CD14-positive monocyte (primary cell): ENCODE results near the gene TMEM232. TPM values are rescaled to one million over a fixed set of nuclear protein-coding genes. Genes with fewer than 3 reads are reported as not detected.

ENCODE experiments used
- DNase-seq, 3 donors: peaks; one replicate each; pipeline ENCODE4 v3.0.0-alpha.2; 2011 to 2022
- H2AFZ ChIP-seq: 2 replicates; pipeline ENCODE4 v1.6.0; 2012; ENCODE audit warnings: mild to moderate bottlenecking, low read depth, low read length, inconsistent platforms; ENCODE audit not compliant: insufficient read depth, poor library complexity, severe bottlenecking
- H3K27ac ChIP-seq, 2 donors: 1 replicate in 1 of 2; 2 replicates in 1 of 2; pipeline ENCODE4 v1.5.1; 2012 to 2013; ENCODE audit warnings: low read length in 2 of 2, control low read depth in 1 of 2, inconsistent platforms in 1 of 2, low read depth in 1 of 2, mild to moderate bottlenecking in 1 of 2
- H3K27me3 ChIP-seq, 2 donors: one replicate each; pipeline versions ENCODE4 v1.6.0 to v1.6.1; 2011 to 2013; ENCODE audit warnings: low read length in 2 of 2; ENCODE audit not compliant: control insufficient read depth in 2 of 2, insufficient read depth in 2 of 2
- H3K36me3 ChIP-seq, 2 donors: replicated peaks in 1 of 2; 1 replicate in 1 of 2; 2 replicates in 1 of 2; pipeline versions ENCODE4 v1.5.1 to v1.6.1; 2012 to 2013; ENCODE audit warnings: low read length in 2 of 2, control low read depth in 1 of 2, inconsistent platforms in 1 of 2, mild to moderate bottlenecking in 1 of 2; ENCODE audit not compliant: insufficient read depth in 2 of 2, control insufficient read depth in 1 of 2
- H3K4me1 ChIP-seq, 2 donors: 1 replicate in 1 of 2; 2 replicates in 1 of 2; pipeline versions ENCODE4 v1.5.1 to v1.6.1; 2012 to 2013; ENCODE audit warnings: low read length in 2 of 2, control low read depth in 1 of 2, inconsistent platforms in 1 of 2, mild to moderate bottlenecking in 1 of 2, moderate library complexity in 1 of 2; ENCODE audit not compliant: insufficient read depth in 2 of 2, control insufficient read depth in 1 of 2
- H3K4me2 ChIP-seq: replicated peaks from 2 replicates; pipeline ENCODE3; 2012; ENCODE audit warnings: low read length, moderate library complexity, mild to moderate bottlenecking; ENCODE audit not compliant: poor library complexity, severe bottlenecking; ENCODE audit errors: extremely low read depth
- H3K4me3 ChIP-seq, 3 experiments: fragments of 200-600 bp in 1 of 3; sonication (generic) in 1 of 3; replicated peaks in 1 of 3; 1 replicate in 2 of 3; 2 replicates in 1 of 3; pipeline ENCODE4 v1.5.1; 2011 to 2013; ENCODE audit warnings: low read length in 3 of 3, mild to moderate bottlenecking in 3 of 3, control low read depth in 2 of 3, low read depth in 2 of 3, inconsistent platforms in 1 of 3, moderate library complexity in 1 of 3
- H3K79me2 ChIP-seq: 2 replicates; pipeline ENCODE4 v1.6.0; 2012; ENCODE audit warnings: mild to moderate bottlenecking, control low read depth, inconsistent platforms, low read length, moderate library complexity; ENCODE audit not compliant: insufficient read depth
- H3K9ac ChIP-seq: 2 replicates; pipeline ENCODE4 v1.6.0; 2017; ENCODE audit warnings: low read length, mild to moderate bottlenecking; ENCODE audit not compliant: insufficient read depth, poor library complexity, severe bottlenecking
- H3K9me3 ChIP-seq, 2 donors: replicated peaks in 1 of 2; 1 replicate in 1 of 2; 2 replicates in 1 of 2; pipeline versions ENCODE4 v1.5.1 to v1.6.1; 2012 to 2013; ENCODE audit warnings: low read length in 2 of 2, control low read depth in 1 of 2; ENCODE audit not compliant: control insufficient read depth in 1 of 2, insufficient read depth in 1 of 2
- H4K20me1 ChIP-seq: 2 replicates; pipeline ENCODE4 v1.6.0; 2012; ENCODE audit warnings: mild to moderate bottlenecking, low read length, control low read depth, moderate library complexity; ENCODE audit not compliant: insufficient read depth
- H3K27ac Mint-ChIP-seq, 7 donors: one replicate each; pipeline ENCODE4 v1.8.0; 2020; ENCODE audit warnings: mild to moderate bottlenecking in 7 of 7, mixed read lengths in 7 of 7, moderate library complexity in 6 of 7, inconsistent platforms in 2 of 7
- H3K27me3 Mint-ChIP-seq, 3 donors: one replicate each; pipeline ENCODE4 v1.8.0; 2021 to 2022; ENCODE audit warnings: low read depth in 3 of 3, mild to moderate bottlenecking in 3 of 3, mixed read lengths in 3 of 3, moderate library complexity in 3 of 3, inconsistent platforms in 1 of 3
- H3K36me3 Mint-ChIP-seq, 2 donors: one replicate each; pipeline ENCODE4 v1.8.0; 2020; ENCODE audit warnings: mixed read lengths in 2 of 2, inconsistent platforms in 1 of 2, mild to moderate bottlenecking in 1 of 2
- H3K4me1 Mint-ChIP-seq: one replicate; pipeline ENCODE4 v1.8.0; 2020; ENCODE audit warnings: mild to moderate bottlenecking, mixed read lengths
- H3K4me3 Mint-ChIP-seq, 2 donors: one replicate each; pipeline ENCODE4 v1.8.0; 2020; ENCODE audit warnings: mild to moderate bottlenecking in 2 of 2, mixed read lengths in 2 of 2, moderate library complexity in 1 of 2
- H3K9me3 Mint-ChIP-seq, 7 donors: one replicate each; pipeline ENCODE4 v1.8.0; 2020 to 2022; ENCODE audit warnings: mixed read lengths in 7 of 7, mild to moderate bottlenecking in 6 of 7, moderate library complexity in 6 of 7, inconsistent platforms in 2 of 7
- WGBS: methylation state at CpG from one replicate; pipeline ENCODE4 v1.1.5; 2013; ENCODE audit warnings: missing lambda C conversion rate; ENCODE audit not compliant: insufficient coverage; 5-methylcytosine and 5-hydroxymethylcytosine counted together
- intact Hi-C, 2 donors: fragments of 100-400 bp; cut with micrococcal nuclease; formaldehyde crosslinking; loops; one replicate each; pipeline versions ENCODE4 v1.15.0 to v1.15.1; 2023
- polyA plus RNA-seq, 3 donors: library from polyadenylated mRNA; depleted of rRNA in 1 of 3; unstranded in 2 of 3; stranded (reverse) in 1 of 3; fragments of 300-500 nt in 2 of 3; fragments of >200 nt in 1 of 3; fragmentation: Illumina TruSeq in 2 of 3; gene quantifications; 1 replicate in 2 of 3; 2 replicates in 1 of 3; pipeline ENCODE4 v1.2.3, GENCODE V29; 2012 to 2021
- TF ChIP-seq, protein P1 (sequence below): fragments of 200-600 bp; IDR thresholded peaks from one replicate; pipeline ENCODE4 v1.8.0; 2022; ENCODE audit warnings: antibody characterized with exemption, mild to moderate bottlenecking

TMEM232 gene
- polyA plus RNA-seq, 3 donors: 0.04 to 1.4 (median 0.59) TPM

DNA sequence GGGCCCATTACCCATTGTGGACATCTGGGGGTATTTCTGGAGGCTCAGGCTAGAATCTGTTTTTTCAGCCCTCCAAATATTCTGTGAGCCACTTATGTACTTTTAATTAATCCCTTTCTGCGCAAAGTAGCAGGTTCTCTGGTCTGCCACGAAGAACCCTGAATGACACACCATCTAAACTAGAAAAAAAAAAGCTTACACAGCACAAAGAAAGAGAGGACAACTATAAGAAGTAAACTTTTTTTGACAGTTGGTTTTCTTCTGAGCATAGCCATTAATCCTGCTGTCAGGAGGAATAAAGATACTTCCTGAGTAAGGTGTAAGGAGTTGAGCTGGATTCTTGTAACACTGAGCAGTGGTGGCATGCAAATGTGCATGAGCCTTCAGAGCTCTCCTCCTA lies 327.5 kb downstream of the TMEM232 start:
- Histone ChIP-seq H3K27me3 (no peaks in the 10 kb centered on the region), H3K4me2 (no peak overlapping the region), H4K20me1 (no peaks in the 10 kb centered on the region), H3K27ac (no peak overlapping the region), H3K36me3 (no peaks in the 10 kb centered on the region), H3K9me3 (peaks cover 0 to 5% of the 10 kb centered on the region in 2 donors), H3K9ac (no peak overlapping the region), H2AFZ (no peak overlapping the region), H3K79me2 (no peaks in the 10 kb centered on the region), H3K4me3 (no peak overlapping the region), H3K4me1 (peaks cover 4% of the 10 kb centered on the region in 2 donors)
- peaks cover 0 to 4% (median 2%) of the 10 kb centered on the region in 7 donors for H3K9me3 Mint-ChIP-seq
- H3K4me1 Mint-ChIP-seq: peaks cover 4% of the 10 kb centered on the region
- no peak for DNase-seq
- H3K36me3 Mint-ChIP-seq: no peaks in the 10 kb centered on the region
- TF ChIP-seq, protein P1, sequence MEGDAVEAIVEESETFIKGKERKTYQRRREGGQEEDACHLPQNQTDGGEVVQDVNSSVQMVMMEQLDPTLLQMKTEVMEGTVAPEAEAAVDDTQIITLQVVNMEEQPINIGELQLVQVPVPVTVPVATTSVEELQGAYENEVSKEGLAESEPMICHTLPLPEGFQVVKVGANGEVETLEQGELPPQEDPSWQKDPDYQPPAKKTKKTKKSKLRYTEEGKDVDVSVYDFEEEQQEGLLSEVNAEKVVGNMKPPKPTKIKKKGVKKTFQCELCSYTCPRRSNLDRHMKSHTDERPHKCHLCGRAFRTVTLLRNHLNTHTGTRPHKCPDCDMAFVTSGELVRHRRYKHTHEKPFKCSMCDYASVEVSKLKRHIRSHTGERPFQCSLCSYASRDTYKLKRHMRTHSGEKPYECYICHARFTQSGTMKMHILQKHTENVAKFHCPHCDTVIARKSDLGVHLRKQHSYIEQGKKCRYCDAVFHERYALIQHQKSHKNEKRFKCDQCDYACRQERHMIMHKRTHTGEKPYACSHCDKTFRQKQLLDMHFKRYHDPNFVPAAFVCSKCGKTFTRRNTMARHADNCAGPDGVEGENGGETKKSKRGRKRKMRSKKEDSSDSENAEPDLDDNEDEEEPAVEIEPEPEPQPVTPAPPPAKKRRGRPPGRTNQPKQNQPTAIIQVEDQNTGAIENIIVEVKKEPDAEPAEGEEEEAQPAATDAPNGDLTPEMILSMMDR: no peak
- H3K27ac Mint-ChIP-seq: no peak overlapping the region
- H3K27me3 Mint-ChIP-seq: peaks cover 0 to under 1% (median 0%) of the 10 kb centered on the region in 3 donors
- intact Hi-C loops: no loop called here
- WGBS: no CpG with 5 or more reads among the region's 2 CpGs
- H3K4me3 Mint-ChIP-seq: no peak overlapping the region

DNA sequence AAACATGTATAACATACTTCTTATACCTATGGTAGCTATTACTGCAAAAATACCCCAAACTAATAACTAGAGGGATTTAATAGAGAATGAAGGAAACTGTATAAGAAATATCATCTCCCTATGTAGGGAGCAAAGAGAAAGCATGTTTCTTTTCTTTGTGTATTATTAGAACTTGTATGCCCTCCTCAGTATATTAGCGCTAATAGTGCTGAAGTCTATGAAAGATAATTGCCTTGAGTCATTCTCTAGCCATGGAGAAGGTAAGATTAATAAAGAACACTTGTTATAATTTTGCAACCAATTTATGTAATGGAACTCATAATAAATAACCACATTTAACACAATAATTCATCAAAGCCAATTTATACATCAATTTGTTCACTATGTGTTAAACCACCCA lies 329.2 kb downstream of the TMEM232 start:
- Mint-ChIP-seq H3K9me3 (peaks cover 0 to 5% (median 2%) of the 10 kb centered on the region in 7 donors), H3K36me3 (no peaks in the 10 kb centered on the region), H3K27ac (no peak overlapping the region), H3K4me1 (peaks cover 2% of the 10 kb centered on the region), H3K27me3 (peaks cover 0 to 1% (median 0%) of the 10 kb centered on the region in 3 donors), H3K4me3 (no peak overlapping the region)
- H3K27me3 ChIP-seq: no peaks in the 10 kb centered on the region
- TF ChIP-seq, protein P1: no peak
- H3K4me1 ChIP-seq: peaks cover 4% of the 10 kb centered on the region in 2 donors
- no peak overlapping the region for H2AFZ ChIP-seq
- intact Hi-C loops: no loop called here
- no CpG with 5 or more reads among the region's 1 CpG for WGBS
- peaks cover 0 to 5% of the 10 kb centered on the region in 2 donors for H3K9me3 ChIP-seq
- no peak overlapping the region for H3K4me3 ChIP-seq
- H3K79me2 ChIP-seq: no peaks in the 10 kb centered on the region
- no peaks in the 10 kb centered on the region for H4K20me1 ChIP-seq
- DNase-seq: no peak
- no peak overlapping the region for H3K9ac ChIP-seq
- no peaks in the 10 kb centered on the region for H3K36me3 ChIP-seq
- H3K27ac ChIP-seq: no peak overlapping the region
- H3K4me2 ChIP-seq: no peak overlapping the region
